B cell (primary cell): ENCODE measurements around the gene MRC2. TPM values are rescaled to one million over a fixed set of nuclear protein-coding genes. Genes with fewer than 3 reads are reported as not detected.

Experiments used
- ATAC-seq: fragments of 200-7000 bp; cut with Tn5 transposase; one replicate; pipeline ENCODE4 v1.10.0; 2021; ENCODE audit warnings: low read depth, mild to moderate bottlenecking, moderate number of reproducible peaks, moderate library complexity
- CTCF ChIA-PET: fragments of 350-600 bp; sonication (Branson Sonifier 250); formaldehyde crosslinking; loops from one replicate; lab custom pipeline; 2021; ENCODE audit warnings: antibody characterized with exemption, inconsistent platforms; lab: Charles Lee
- POLR2A ChIA-PET: fragments of 350-600 bp; sonication (Branson Sonifier 250); formaldehyde crosslinking; loops from one replicate; lab custom pipeline; 2021; ENCODE audit warnings: antibody characterized with exemption; lab: Charles Lee
- DNase-seq: peaks from one replicate; pipeline ENCODE4 v3.0.0; 2013
- H2AFZ ChIP-seq: 2 replicates; pipeline ENCODE4 v1.6.1; 2012; ENCODE audit warnings: mild to moderate bottlenecking, low read depth, low read length; ENCODE audit not compliant: insufficient read depth, poor library complexity, severe bottlenecking
- H3K27ac ChIP-seq, 2 donors: 1 replicate in 1 of 2; 2 replicates in 1 of 2; pipeline ENCODE4 v1.5.1; 2012 to 2013; ENCODE audit warnings: low read length in 2 of 2, mild to moderate bottlenecking in 2 of 2, moderate library complexity in 1 of 2
- H3K27me3 ChIP-seq, 4 experiments: fragments of 200-600 bp in 1 of 4; sonication (generic) in 1 of 4; replicated peaks in 1 of 4; 1 replicate in 2 of 4; 2 replicates in 2 of 4; pipeline versions ENCODE4 v1.6.1 to v1.7.0; 2013 to 2016; ENCODE audit warnings: low read length in 3 of 4, mild to moderate bottlenecking in 2 of 4, mixed read lengths in 1 of 4, moderate library complexity in 1 of 4; ENCODE audit not compliant: insufficient read depth in 4 of 4, control insufficient read depth in 3 of 4; ENCODE audit errors: control extremely low read depth in 1 of 4
- H3K36me3 ChIP-seq, 2 experiments: replicated peaks in 1 of 2; 1 replicate in 1 of 2; 2 replicates in 1 of 2; pipeline versions ENCODE4 v1.6.1 to v1.7.1; 2013; ENCODE audit warnings: low read length in 1 of 2; ENCODE audit not compliant: insufficient read depth in 2 of 2, control insufficient read depth in 1 of 2; ENCODE audit errors: control extremely low read depth in 1 of 2, extremely low read depth in 1 of 2
- H3K4me1 ChIP-seq, 2 donors: fragments of 200-600 bp in 1 of 2; sonication (generic) in 1 of 2; 1 replicate in 1 of 2; 2 replicates in 1 of 2; pipeline versions ENCODE4 v1.5.1 to v1.6.1; 2013 to 2017; ENCODE audit warnings: low read length in 2 of 2; ENCODE audit not compliant: control insufficient read depth in 2 of 2, insufficient read depth in 2 of 2
- H3K4me2 ChIP-seq: replicated peaks from 2 replicates; pipeline ENCODE3; 2012; ENCODE audit warnings: mild to moderate bottlenecking, low read depth, low read length; ENCODE audit not compliant: poor library complexity, severe bottlenecking
- H3K4me3 ChIP-seq, 5 experiments: fragments of 200-600 bp in 1 of 5; sonication (generic) in 1 of 5; 1 replicate in 3 of 5; 2 replicates in 2 of 5; pipeline versions ENCODE4 v1.5.1 to v1.7.0; 2011 to 2016; ENCODE audit warnings: low read length in 4 of 5, mild to moderate bottlenecking in 4 of 5, low read depth in 2 of 5, control low read depth in 1 of 5, moderate library complexity in 1 of 5; ENCODE audit not compliant: insufficient read depth in 1 of 5; ENCODE audit errors: control extremely low read depth in 1 of 5, extremely low read depth in 1 of 5
- H3K79me2 ChIP-seq: fragments of 200-600 bp; sonication (generic); one replicate; pipeline ENCODE4 v1.6.0; 2016; ENCODE audit warnings: low read length; ENCODE audit not compliant: control insufficient read depth, insufficient read depth
- H3K9ac ChIP-seq: fragments of 200-600 bp; sonication (generic); 2 replicates; pipeline ENCODE4 v1.6.1; 2017; ENCODE audit warnings: mild to moderate bottlenecking, low read length, moderate library complexity
- H3K9me3 ChIP-seq, 3 donors: one replicate each; pipeline versions ENCODE4 v1.6.1 to v1.7.1; 2013; ENCODE audit warnings: low read length in 2 of 3; ENCODE audit not compliant: control insufficient read depth in 2 of 3, insufficient read depth in 1 of 3; ENCODE audit errors: control extremely low read depth in 1 of 3
- H4K20me1 ChIP-seq: 2 replicates; pipeline ENCODE4 v1.6.0; 2012; ENCODE audit warnings: mild to moderate bottlenecking, low read length; ENCODE audit not compliant: insufficient read depth, control insufficient read depth, poor library complexity, severe bottlenecking
- H3K27ac Mint-ChIP-seq: one replicate; pipeline ENCODE4 v1.8.0; 2021; ENCODE audit warnings: mixed read lengths
- H3K27me3 Mint-ChIP-seq: one replicate; pipeline ENCODE4 v1.8.0; 2021; ENCODE audit warnings: mixed read lengths
- H3K4me1 Mint-ChIP-seq: one replicate; pipeline ENCODE4 v1.8.0; 2021; ENCODE audit warnings: mixed read lengths
- H3K4me3 Mint-ChIP-seq: one replicate; pipeline ENCODE4 v1.8.0; 2021; ENCODE audit warnings: mixed read lengths
- H3K9me3 Mint-ChIP-seq: one replicate; pipeline ENCODE4 v1.8.0; 2022; ENCODE audit warnings: mixed read lengths; ENCODE audit not compliant: insufficient read depth
- EZH2 ChIP-seq: IDR thresholded peaks from 2 replicates; pipeline ENCODE4 v1.6.1; 2012; ENCODE audit warnings: borderline replicate concordance, low read depth, mild to moderate bottlenecking, moderate library complexity, low read length; ENCODE audit not compliant: insufficient read depth, poor library complexity, severe bottlenecking
- WGBS: methylation state at CpG from one replicate; pipeline ENCODE4 v1.1.5; 2013; ENCODE audit warnings: missing lambda C conversion rate; ENCODE audit not compliant: insufficient coverage; 5-methylcytosine and 5-hydroxymethylcytosine counted together
- intact Hi-C: fragments of 100-400 bp; cut with micrococcal nuclease; formaldehyde crosslinking; loops from one replicate; pipeline ENCODE4 v1.10.0; 2022
- polyA plus RNA-seq: library from polyadenylated mRNA; depleted of rRNA; stranded (reverse); fragments of >200 nt; gene quantifications from 2 replicates; pipeline ENCODE4 v1.2.3, GENCODE V29; 2012
- total RNA-seq, 2 donors: library from RNA; stranded (reverse); fragments of 120-200 nt in 1 of 2; gene quantifications; 1 replicate in 1 of 2; 2 replicates in 1 of 2; pipeline versions ENCODE4 v1.2.3 to v1.2.4, GENCODE V29; 2013 to 2022
- TF ChIP-seq, protein P1 (sequence below): fragments of 200-600 bp; IDR thresholded peaks from one replicate; pipeline ENCODE4 v1.8.0; 2022; ENCODE audit warnings: antibody characterized with exemption, mild to moderate bottlenecking

Gene MRC2
- total and polyA plus RNA-seq, 2 donors (not counting 1 experiment from before 2014, with no cell fraction given) = 0.09 to 0.34 TPM

DNA sequence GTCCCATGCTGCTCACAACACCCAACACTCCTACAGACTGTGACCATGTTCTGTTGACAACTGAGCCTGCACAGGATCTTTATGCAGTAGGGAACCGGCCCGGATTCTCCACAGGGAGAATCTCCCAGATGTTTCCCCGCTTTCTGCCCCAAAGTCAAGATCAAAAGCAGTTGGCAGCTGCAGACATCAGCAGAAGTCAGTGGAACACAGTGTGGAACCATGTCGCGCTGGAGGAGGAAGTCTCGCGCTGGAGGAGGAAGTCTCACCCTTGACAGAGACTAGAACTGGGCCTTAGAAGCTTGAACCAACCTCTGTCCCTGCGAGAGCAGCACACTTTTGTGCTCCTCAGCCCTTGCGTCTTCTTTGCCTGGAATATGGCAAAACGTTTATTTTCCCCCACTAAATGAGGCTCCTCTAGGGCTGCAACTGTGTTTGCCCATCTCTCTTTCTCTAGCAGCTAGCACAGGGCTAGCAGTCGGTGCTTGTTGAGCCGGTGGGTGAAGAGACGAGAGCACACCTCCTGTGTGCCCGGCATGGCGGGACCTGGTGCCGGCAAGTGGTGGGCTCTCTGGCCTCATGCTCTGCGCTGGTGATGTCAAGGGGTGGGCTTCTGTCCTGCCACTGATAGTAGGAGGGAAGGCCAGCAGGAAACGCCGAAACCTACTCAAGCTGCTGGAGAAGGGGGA lies 2.1 kb upstream of the MRC2 start:
- Histone ChIP-seq H2AFZ (no peak overlapping the region), H3K4me1 (peaks cover 16 to 18% of the 10 kb centered on the region in 2 donors), H3K36me3 (no peaks in the 10 kb centered on the region), H3K27me3 (peaks cover 0 to 30% (median 7%) of the 10 kb centered on the region in 4 experiments), H4K20me1 (no peaks in the 10 kb centered on the region), H3K9ac (no peak overlapping the region), H3K79me2 (no peaks in the 10 kb centered on the region), H3K27ac (no peak overlapping the region), H3K4me3 (no peak overlapping the region), H3K9me3 (no peaks in the 10 kb centered on the region), H3K4me2 (no peak overlapping the region)
- ATAC-seq (no peak), DNase-seq (no peak)
- Mint-ChIP-seq H3K4me1 (peaks cover 14% of the 10 kb centered on the region), H3K4me3 (no peak overlapping the region), H3K27me3 (peaks cover 19% of the 10 kb centered on the region), H3K27ac (no peak overlapping the region), H3K9me3 (no peaks in the 10 kb centered on the region)
- intact Hi-C loops = no loop called here
- POLR2A ChIA-PET = no interaction called here
- WGBS = 75% methylated on average over 12 of the region's 19 CpGs
- TF ChIP-seq EZH2 = no peak
- TF ChIP-seq, protein P1, sequence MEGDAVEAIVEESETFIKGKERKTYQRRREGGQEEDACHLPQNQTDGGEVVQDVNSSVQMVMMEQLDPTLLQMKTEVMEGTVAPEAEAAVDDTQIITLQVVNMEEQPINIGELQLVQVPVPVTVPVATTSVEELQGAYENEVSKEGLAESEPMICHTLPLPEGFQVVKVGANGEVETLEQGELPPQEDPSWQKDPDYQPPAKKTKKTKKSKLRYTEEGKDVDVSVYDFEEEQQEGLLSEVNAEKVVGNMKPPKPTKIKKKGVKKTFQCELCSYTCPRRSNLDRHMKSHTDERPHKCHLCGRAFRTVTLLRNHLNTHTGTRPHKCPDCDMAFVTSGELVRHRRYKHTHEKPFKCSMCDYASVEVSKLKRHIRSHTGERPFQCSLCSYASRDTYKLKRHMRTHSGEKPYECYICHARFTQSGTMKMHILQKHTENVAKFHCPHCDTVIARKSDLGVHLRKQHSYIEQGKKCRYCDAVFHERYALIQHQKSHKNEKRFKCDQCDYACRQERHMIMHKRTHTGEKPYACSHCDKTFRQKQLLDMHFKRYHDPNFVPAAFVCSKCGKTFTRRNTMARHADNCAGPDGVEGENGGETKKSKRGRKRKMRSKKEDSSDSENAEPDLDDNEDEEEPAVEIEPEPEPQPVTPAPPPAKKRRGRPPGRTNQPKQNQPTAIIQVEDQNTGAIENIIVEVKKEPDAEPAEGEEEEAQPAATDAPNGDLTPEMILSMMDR = no peak
- CTCF ChIA-PET = no interaction called here

DNA sequence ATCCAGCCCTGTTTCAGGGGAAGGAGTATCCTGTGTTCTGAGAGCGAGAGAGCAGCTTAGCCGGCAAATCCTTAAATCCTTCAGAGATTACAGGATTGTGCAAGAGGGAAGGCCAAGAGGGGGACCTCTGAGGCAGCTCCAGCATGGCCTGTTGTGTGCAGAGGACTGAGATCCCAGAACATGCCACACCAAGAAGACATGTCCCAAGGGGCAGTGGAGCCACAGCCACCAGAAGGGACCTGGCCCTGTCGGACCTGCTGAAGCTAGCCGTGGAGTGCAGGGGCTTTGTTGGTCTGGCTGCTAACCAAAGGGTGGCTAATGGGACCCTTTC lies 1.6 kb upstream of the MRC2 start:
- Histone ChIP-seq H3K4me3 (no peak overlapping the region), H3K27ac (no peak overlapping the region), H3K9me3 (no peaks in the 10 kb centered on the region), H3K9ac (no peak overlapping the region), H3K27me3 (peaks cover 0 to 30% (median 7%) of the 10 kb centered on the region in 4 experiments), H3K4me1 (peaks cover 16 to 18% of the 10 kb centered on the region in 2 donors), H4K20me1 (no peaks in the 10 kb centered on the region), H2AFZ (no peak overlapping the region), H3K36me3 (no peaks in the 10 kb centered on the region), H3K79me2 (no peaks in the 10 kb centered on the region), H3K4me2 (no peak overlapping the region)
- ATAC-seq = no peak
- Mint-ChIP-seq H3K27ac (no peak overlapping the region), H3K4me1 (peaks cover 14% of the 10 kb centered on the region), H3K9me3 (no peaks in the 10 kb centered on the region), H3K4me3 (no peak overlapping the region), H3K27me3 (peaks cover 21% of the 10 kb centered on the region)
- intact Hi-C loops = no loop called here
- ChIA-PET CTCF (no interaction called here), POLR2A (no interaction called here)
- TF ChIP-seq, protein P1 = no peak
- no peak for TF ChIP-seq EZH2
- DNase-seq = no peak
- 100% methylated on average over 4 of the region's 4 CpGs for WGBS
